Tibial nerve (tissue), 4 donors: ENCODE results near the gene GRAP. TPM values are rescaled to one million over a fixed set of nuclear protein-coding genes. Genes with fewer than 3 reads are reported as not detected.

Experiments used
- DNase-seq, 2 donors: peaks; one replicate each; pipeline ENCODE4 v3.0.0-alpha.2; 2019; ENCODE audit warnings: low spot score in 2 of 2
- H3K27ac ChIP-seq, 4 donors: fragments of 200-600 bp; sonication (generic) in 3 of 4; one replicate each; pipeline ENCODE4 v1.5.1; 2017 to 2019; ENCODE audit warnings: mild to moderate bottlenecking in 1 of 4
- H3K27me3 ChIP-seq, 2 donors: fragments of 200-600 bp; sonication (generic) in 1 of 2; one replicate each; pipeline versions ENCODE4 v1.5.1 to v1.6.0; 2017 to 2019
- H3K36me3 ChIP-seq, 3 donors: fragments of 200-600 bp; sonication (generic); one replicate each; pipeline ENCODE4 v1.5.1; 2018 to 2019
- H3K4me1 ChIP-seq, 4 donors: fragments of 200-600 bp; sonication (generic) in 3 of 4; one replicate each; pipeline ENCODE4 v1.5.1; 2017 to 2019
- H3K4me3 ChIP-seq, 4 donors: fragments of 200-600 bp; sonication (generic) in 3 of 4; one replicate each; pipeline ENCODE4 v1.5.1; 2017 to 2019; ENCODE audit warnings: mild to moderate bottlenecking in 1 of 4, moderate library complexity in 1 of 4
- H3K9me3 ChIP-seq, 4 donors: fragments of 200-600 bp; sonication (generic) in 3 of 4; one replicate each; pipeline ENCODE4 v1.5.1; 2017 to 2019
- CTCF ChIP-seq, 5 experiments: fragments of 200-600 bp in 3 of 5; fragments of 450-650 bp in 2 of 5; sonication (generic) in 3 of 5; IDR thresholded peaks; one replicate each; pipeline ENCODE4 v1.5.1; 2016 to 2019; ENCODE audit warnings: antibody characterized with exemption in 5 of 5, mild to moderate bottlenecking in 3 of 5, moderate library complexity in 2 of 5
- EP300 ChIP-seq, 2 donors: sonication (generic); formaldehyde crosslinking; IDR thresholded peaks; one replicate each; pipeline ENCODE4 v1.6.1; 2017; ENCODE audit warnings: antibody characterized with exemption in 2 of 2, mild to moderate bottlenecking in 1 of 2
- POLR2A ChIP-seq, 2 donors: fragments of 450-650 bp; IDR thresholded peaks; one replicate each; pipeline ENCODE4 v1.6.1; 2017; ENCODE audit warnings: antibody characterized with exemption in 2 of 2, mild to moderate bottlenecking in 2 of 2, moderate library complexity in 2 of 2
- WGBS, 2 donors: methylation state at CpG; one replicate each; pipeline ENCODE4 v1.1.5; 2018; 5-methylcytosine and 5-hydroxymethylcytosine counted together
- total RNA-seq, 4 donors: library from RNA; depleted of rRNA; stranded (reverse); fragments of >200 nt; gene quantifications; one replicate each; pipeline ENCODE4 v1.1.0, GENCODE V29; 2016

The GRAP gene
- total RNA-seq, 4 donors from 2014 or later, result 4.6 to 7.5 (median 5.8) TPM

- TF ChIP-seq EP300 (IDR thresholded peaks at IDR 0.05) (no peak), POLR2A (IDR thresholded peaks at IDR 0.05) (no peak), CTCF (IDR thresholded peaks at IDR 0.05) (no peak)
- H3K9me3 ChIP-seq, result no peaks in the 10 kb centered on the region
- H3K27me3 ChIP-seq, result no peaks in the 10 kb centered on the region
- no peaks in the 10 kb centered on the region for H3K36me3 ChIP-seq
- H3K27ac ChIP-seq, result peak overlapping the region in 1 of 4 donors; percentile 34
- WGBS, 2 donors, result 81 to 90% methylated on average over 6 to 7 of the region's 9 CpGs
- H3K4me3 ChIP-seq, result no peak overlapping the region
- H3K4me1 ChIP-seq, result peaks cover 0 to 5% (median 0%) of the 10 kb centered on the region in 4 donors
- no peak for DNase-seq
These were observed 58.1 kb downstream of the GRAP start for GRCh38 chr17:18988546-18989173.

GRCh38 chr17:18987862-18988545, 58.8 kb downstream of the GRAP start:
- WGBS, 2 donors, result 83 to 87% methylated on average over 13 to 14 of the region's 14 CpGs
- H3K36me3 ChIP-seq, result no peaks in the 10 kb centered on the region
- no peak overlapping the region for H3K4me3 ChIP-seq
- H3K27me3 ChIP-seq, result no peaks in the 10 kb centered on the region
- DNase-seq, result no peak
- H3K4me1 ChIP-seq, result no peaks in the 10 kb centered on the region
- TF ChIP-seq POLR2A (IDR thresholded peaks at IDR 0.05) (no peak), CTCF (IDR thresholded peaks at IDR 0.05) (no peak), EP300 (IDR thresholded peaks at IDR 0.05) (no peak)
- H3K9me3 ChIP-seq, result no peaks in the 10 kb centered on the region
- H3K27ac ChIP-seq, result no peak overlapping the region

- Histone ChIP-seq H3K27ac (no peak overlapping the region), H3K9me3 (no peaks in the 10 kb centered on the region), H3K36me3 (no peaks in the 10 kb centered on the region), H3K4me1 (no peaks in the 10 kb centered on the region), H3K4me3 (no peak overlapping the region), H3K27me3 (no peaks in the 10 kb centered on the region)
- no peak for TF ChIP-seq POLR2A (IDR thresholded peaks at IDR 0.05)
- no peak for TF ChIP-seq EP300 (IDR thresholded peaks at IDR 0.05)
- no peak for TF ChIP-seq CTCF (IDR thresholded peaks at IDR 0.05)
- DNase-seq, result no peak
- WGBS, 2 donors, result 88 to 91% methylated on average over 9 of the region's 9 CpGs
These were observed 59.5 kb downstream of the GRAP start for GRCh38 chr17:18987230-18987610.

- TF ChIP-seq CTCF (IDR thresholded peaks at IDR 0.05) (no peak), EP300 (IDR thresholded peaks at IDR 0.05) (no peak), POLR2A (IDR thresholded peaks at IDR 0.05) (no peak)
- H3K27ac ChIP-seq, result no peak overlapping the region
- H3K4me3 ChIP-seq, result no peak overlapping the region
- DNase-seq, result no peak
- no peaks in the 10 kb centered on the region for H3K9me3 ChIP-seq
- WGBS, 2 donors, result 72 to 78% methylated on average over 21 of the region's 21 CpGs
- H3K36me3 ChIP-seq, result no peaks in the 10 kb centered on the region
- no peaks in the 10 kb centered on the region for H3K4me1 ChIP-seq
- no peaks in the 10 kb centered on the region for H3K27me3 ChIP-seq
These were observed 60.1 kb downstream of the GRAP start for GRCh38 chr17:18986541-18987229.

- H3K27ac ChIP-seq, result no peak overlapping the region
- no peaks in the 10 kb centered on the region for H3K4me1 ChIP-seq
These were observed 61.3 kb downstream of the GRAP start for GRCh38 chr17:18985475-18985874.

More at GRCh38 chr17:18985475-18985874, 61.3 kb downstream of the GRAP start:
- H3K27me3 ChIP-seq, result no peaks in the 10 kb centered on the region
- no peaks in the 10 kb centered on the region for H3K36me3 ChIP-seq
- H3K4me3 ChIP-seq, result no peak overlapping the region
- DNase-seq, result no peak
- no peaks in the 10 kb centered on the region for H3K9me3 ChIP-seq
- no peak for TF ChIP-seq EP300 (IDR thresholded peaks at IDR 0.05)
- TF ChIP-seq CTCF (IDR thresholded peaks at IDR 0.05), result no peak
- no peak for TF ChIP-seq POLR2A (IDR thresholded peaks at IDR 0.05)
- 90 to 92% methylated on average over 9 of the region's 9 CpGs for WGBS, 2 donors
